Measurements from ENCODE around the gene FGF18. TPM values are rescaled to one million over a fixed set of nuclear protein-coding genes. Genes with fewer than 3 reads are reported as not detected.
"Not testable (repeated sequence)": the region's sequence is repeated elsewhere in the genome, so short reads cannot be mapped to it uniquely, and the experiment has no call there.

Gene FGF18
- total RNA-seq, 2 donors from 2014 or later, result 0.12 to 0.17 TPM

DNA sequence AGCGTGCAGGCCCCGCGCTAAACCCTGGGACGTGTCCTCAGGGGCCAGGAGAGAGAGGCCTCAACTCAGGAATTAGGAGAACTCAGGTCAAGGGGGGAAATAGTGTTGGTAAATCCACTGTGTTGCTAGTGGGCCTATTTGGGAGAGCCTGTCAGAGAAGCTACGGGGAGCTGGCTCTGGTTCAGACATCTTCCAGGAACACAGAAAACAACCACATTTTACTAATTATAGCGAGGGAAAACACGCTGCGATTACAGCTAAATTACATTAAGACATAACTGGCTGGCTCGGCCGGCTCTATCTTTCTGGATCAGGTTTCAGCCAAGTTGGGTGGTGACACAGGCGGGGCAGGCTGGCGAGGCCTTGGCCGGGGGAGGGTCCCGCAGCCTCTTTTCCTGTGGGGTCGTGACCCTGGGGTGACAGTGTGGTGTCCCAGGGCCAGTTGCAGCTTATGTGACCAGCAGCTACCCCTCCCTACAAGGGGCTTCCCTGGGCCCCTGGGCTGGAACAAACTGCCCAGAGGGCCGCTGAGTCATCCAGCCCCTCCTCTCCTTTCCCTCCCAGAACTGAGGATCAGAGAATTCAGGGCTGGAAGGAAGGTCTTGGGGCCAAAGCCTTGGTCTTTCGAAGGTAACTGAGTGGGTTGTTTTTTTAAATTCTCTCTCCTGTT is 75.1 kb downstream of the FGF18 start:
- Mint-ChIP-seq H3K27ac (no peak overlapping the region), H3K4me3 (no peak overlapping the region), H3K27me3 (ENCODE audit: low read depth) (peaks cover 8% of the 10 kb centered on the region), H3K36me3 (ENCODE audit: insufficient read depth in 2 of 2) (no peaks in the 10 kb centered on the region), H3K9me3 (no peaks in the 10 kb centered on the region), H3K4me1 (ENCODE audit: low read depth) (no peaks in the 10 kb centered on the region)
- ATAC-seq (replicated peaks in 1 of 2) (no peak), DNase-seq (no peak)

DNA sequence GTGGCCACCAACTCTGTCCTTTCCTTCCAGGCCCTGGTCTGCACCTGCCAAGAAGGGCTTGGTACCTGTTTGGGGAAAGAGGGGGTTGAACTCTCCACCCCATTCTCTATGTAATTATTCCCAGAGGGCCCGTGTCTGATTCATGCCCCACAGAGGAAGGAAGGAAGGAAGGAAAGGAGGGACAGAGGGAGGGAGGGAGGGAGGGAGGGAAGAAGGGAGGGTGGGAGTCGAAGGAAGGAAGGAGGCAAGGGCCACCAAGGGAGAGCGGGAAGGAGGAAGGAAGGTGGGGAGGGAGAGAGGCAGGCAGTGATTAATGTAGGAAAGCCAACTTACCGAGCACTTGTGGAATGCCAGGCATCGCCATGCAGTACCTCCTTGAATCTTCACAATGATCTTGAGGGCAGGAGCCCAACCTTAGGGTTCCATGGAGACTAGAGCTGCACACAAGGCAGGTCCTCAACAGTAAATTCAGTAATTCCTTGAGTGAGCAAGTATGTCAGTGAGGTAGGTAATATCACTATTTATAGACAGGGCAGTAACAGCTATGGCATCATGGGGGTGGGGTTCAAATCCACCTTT is 75.8 kb downstream of the FGF18 start:
- no peaks in the 10 kb centered on the region for H3K9me3 Mint-ChIP-seq

DNA sequence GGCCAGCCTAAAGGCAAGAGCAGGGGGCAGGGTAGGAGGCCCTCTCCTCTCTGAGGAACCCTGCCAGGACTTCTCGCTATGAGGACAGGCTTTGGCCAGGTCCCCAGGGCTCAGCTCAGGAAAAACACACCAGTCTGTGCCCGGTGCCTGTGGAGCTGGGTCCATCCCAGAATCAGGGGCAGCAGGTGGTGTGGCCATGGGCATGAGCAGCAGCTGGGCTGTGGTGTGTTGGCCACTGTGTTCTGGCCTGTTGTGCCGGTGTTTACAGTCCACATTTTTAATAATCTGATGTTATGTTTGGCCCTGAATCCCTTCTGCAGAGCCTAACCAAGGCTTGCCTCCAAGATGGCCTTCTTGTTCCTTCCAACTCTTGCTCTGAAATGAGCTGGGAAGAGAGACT is 77.0 kb downstream of the FGF18 start:
- H3K4me3 Mint-ChIP-seq, result no peak overlapping the region
- ATAC-seq (replicated peaks in 1 of 2), result no peak

More for the DNA sequence above, 75.8 kb downstream of the FGF18 start:
- DNase-seq (no peak), ATAC-seq (replicated peaks in 1 of 2) (no peak)
- no peaks in the 10 kb centered on the region for H3K4me1 Mint-ChIP-seq (ENCODE audit: low read depth)
- no peak overlapping the region for H3K27ac Mint-ChIP-seq
- peaks cover 6% of the 10 kb centered on the region for H3K27me3 Mint-ChIP-seq (ENCODE audit: low read depth)
- H3K36me3 Mint-ChIP-seq (ENCODE audit: insufficient read depth in 2 of 2), result no peaks in the 10 kb centered on the region
- H3K4me3 Mint-ChIP-seq, result no peak overlapping the region

DNA sequence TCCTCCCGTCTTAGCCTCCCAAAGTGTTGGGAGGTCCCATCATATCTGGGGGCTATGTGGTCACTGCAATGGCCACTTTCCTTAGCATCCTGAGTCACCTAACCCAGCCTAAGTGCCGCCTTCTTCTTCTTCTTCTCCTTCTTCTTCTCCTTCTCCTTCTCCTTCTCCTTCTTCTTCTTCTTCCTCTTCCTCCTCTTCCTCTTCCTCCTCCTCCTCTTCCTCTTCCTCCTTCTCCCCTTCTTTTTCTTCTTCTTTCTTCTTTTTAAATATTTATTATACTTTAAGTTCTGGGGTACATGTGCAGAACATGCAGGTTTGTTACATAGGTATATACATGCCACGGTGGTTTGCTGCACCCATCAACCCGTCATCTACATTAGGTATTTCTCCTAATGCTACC is 78.0 kb downstream of the FGF18 start:
- H3K4me3 Mint-ChIP-seq; H3K27ac Mint-ChIP-seq; H3K9me3 Mint-ChIP-seq; H3K4me1 Mint-ChIP-seq (ENCODE audit: low read depth); H3K36me3 Mint-ChIP-seq (ENCODE audit: insufficient read depth in 2 of 2); DNase-seq; H3K27me3 Mint-ChIP-seq (ENCODE audit: low read depth); ATAC-seq (replicated peaks in 1 of 2): not testable (repeated sequence)

More for the DNA sequence above, 77.0 kb downstream of the FGF18 start:
- Mint-ChIP-seq H3K36me3 (ENCODE audit: insufficient read depth in 2 of 2) (no peaks in the 10 kb centered on the region), H3K27me3 (ENCODE audit: low read depth) (no peaks in the 10 kb centered on the region), H3K9me3 (no peaks in the 10 kb centered on the region), H3K27ac (no peak overlapping the region), H3K4me1 (ENCODE audit: low read depth) (no peaks in the 10 kb centered on the region)
- no peak for DNase-seq

DNA sequence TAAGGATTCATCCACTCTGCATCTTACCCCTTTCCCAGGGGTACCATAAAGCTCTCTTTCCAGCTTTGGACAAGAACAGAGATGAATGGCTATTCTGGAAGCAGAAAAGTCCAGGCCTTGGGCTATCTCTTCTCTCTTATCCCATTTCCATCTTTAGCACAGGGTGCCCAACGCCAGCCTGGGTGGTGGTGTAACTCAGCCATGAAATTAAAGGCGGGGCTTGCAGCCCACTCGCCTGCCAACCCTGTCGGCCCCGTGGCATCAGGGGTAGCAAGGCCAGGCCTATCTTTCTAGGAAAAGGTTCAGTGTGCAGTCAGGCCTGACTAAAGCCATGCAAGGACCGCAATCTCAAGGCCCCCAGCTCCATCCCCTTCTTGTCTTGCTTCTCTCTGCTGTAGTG is 78.7 kb downstream of the FGF18 start:
- DNase-seq (no peak), ATAC-seq (replicated peaks in 1 of 2) (no peak)
- Mint-ChIP-seq H3K9me3 (no peaks in the 10 kb centered on the region), H3K4me3 (no peak overlapping the region), H3K4me1 (ENCODE audit: low read depth) (no peaks in the 10 kb centered on the region), H3K27ac (no peak overlapping the region), H3K27me3 (ENCODE audit: low read depth) (no peaks in the 10 kb centered on the region), H3K36me3 (ENCODE audit: insufficient read depth in 2 of 2) (no peaks in the 10 kb centered on the region)

DNA sequence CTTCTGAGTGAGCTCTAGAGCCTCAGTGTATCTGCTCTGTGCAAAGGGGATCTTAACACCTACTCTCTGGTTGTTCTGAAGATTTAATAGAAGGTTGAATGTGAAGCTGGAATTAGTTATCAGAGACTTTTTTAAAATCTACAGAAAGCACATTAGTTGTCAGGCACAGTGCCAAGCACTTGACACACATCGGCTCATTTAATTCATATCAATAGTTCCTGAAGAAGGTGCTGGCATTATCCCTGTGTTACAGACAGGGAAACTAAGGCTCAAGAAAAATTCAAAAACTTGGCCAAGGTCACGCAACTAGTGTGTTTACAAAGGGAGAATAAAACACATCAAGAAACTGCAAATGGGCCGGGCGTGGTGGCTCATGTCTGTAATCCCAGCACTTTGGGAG is 80.2 kb downstream of the FGF18 start:
- Mint-ChIP-seq H3K4me3 (no peak overlapping the region), H3K9me3 (no peaks in the 10 kb centered on the region), H3K27me3 (ENCODE audit: low read depth) (peaks cover 1% of the 10 kb centered on the region), H3K27ac (no peak overlapping the region), H3K36me3 (ENCODE audit: insufficient read depth in 2 of 2) (no peaks in the 10 kb centered on the region), H3K4me1 (ENCODE audit: low read depth) (no peaks in the 10 kb centered on the region)
- DNase-seq (no peak), ATAC-seq (replicated peaks in 1 of 2) (no peak)

DNA sequence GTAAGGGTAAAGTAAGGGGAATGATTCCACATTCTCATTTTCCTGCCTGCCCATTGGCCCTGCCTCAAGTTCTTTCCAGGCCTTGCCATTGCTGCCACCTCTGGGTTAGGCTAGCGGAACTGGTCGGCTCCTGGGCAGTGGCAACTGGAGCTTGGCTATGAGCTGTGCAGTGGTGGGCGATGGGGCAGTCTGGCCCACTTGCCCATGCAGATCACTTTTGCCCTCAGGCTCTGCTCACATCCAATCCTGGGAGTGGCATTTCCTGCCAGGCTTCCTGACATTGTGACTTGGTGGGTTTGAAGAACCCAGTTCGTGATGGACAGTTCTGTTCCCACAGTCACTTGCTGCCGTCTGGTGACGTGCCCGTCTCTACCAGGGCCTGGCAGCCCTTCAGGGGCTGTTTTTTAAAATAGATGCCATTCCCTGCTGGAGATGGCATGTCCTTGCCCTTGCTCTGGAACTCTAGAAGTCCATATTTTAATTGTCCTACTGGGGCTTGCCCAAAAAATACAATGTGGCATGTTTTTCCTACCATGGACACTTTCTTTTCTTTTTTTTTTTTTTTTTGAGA is 86.1 kb downstream of the FGF18 start:
- H3K27ac Mint-ChIP-seq, result no peak overlapping the region
- H3K36me3 Mint-ChIP-seq (ENCODE audit: insufficient read depth in 2 of 2), result no peaks in the 10 kb centered on the region
- DNase-seq, result no peak
- H3K9me3 Mint-ChIP-seq, result no peaks in the 10 kb centered on the region
- H3K4me1 Mint-ChIP-seq (ENCODE audit: low read depth), result no peaks in the 10 kb centered on the region
- no peak for ATAC-seq (replicated peaks in 1 of 2)
- peaks cover 14% of the 10 kb centered on the region for H3K27me3 Mint-ChIP-seq (ENCODE audit: low read depth)
- no peak overlapping the region for H3K4me3 Mint-ChIP-seq

DNA sequence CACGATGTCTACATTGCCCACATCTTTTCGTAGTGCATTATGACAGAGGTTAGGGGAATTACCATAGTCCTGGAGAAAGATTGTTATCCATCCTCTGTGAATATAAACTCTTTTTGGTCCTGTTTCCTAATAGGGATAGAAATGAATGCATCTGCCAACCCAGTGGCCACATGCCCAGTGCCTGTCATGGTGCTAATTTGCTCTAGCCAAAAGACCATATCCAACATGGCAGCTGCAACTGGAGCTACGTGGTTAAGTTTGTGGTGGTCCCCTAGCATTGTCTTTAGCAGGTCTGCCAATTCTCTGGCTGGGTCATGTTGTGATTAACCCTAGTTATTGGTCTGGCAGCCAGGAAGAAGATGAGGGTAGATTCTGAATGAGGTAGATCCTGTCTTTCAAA is 87.5 kb downstream of the FGF18 start:
- DNase-seq, result no peak
- Mint-ChIP-seq H3K27ac (no peak overlapping the region), H3K27me3 (ENCODE audit: low read depth) (peaks cover 19% of the 10 kb centered on the region), H3K4me1 (ENCODE audit: low read depth) (no peaks in the 10 kb centered on the region), H3K36me3 (ENCODE audit: insufficient read depth in 2 of 2) (no peaks in the 10 kb centered on the region), H3K9me3 (no peaks in the 10 kb centered on the region), H3K4me3 (no peak overlapping the region)
- no peak for ATAC-seq (replicated peaks in 1 of 2)

Other genes starting within 250 kb of the FGF18 start
- gene TLX3, start 110.4 kb upstream of the FGF18 start, total RNA-seq, result not detected
- 1,000 to 10,000 TPM; 2,044 to 2,227 TPM for gene NPM1, start 31.8 kb upstream of the FGF18 start, total RNA-seq